AG04450 (cell line): Measurements from ENCODE around the gene COLEC12. TPM values are rescaled to one million over a fixed set of nuclear protein-coding genes. Genes with fewer than 3 reads are reported as not detected.

ENCODE experiments used
- CTCF ChIA-PET: fragments of 300-600, 350-600 bp; formaldehyde crosslinking; extraction: SDS; loops from one replicate; lab custom pipeline; 2022; ENCODE audit warnings: antibody characterized with exemption, inconsistent platforms; lab: Charles Lee
- POLR2A ChIA-PET: fragments of 350-600 bp; formaldehyde crosslinking; extraction: SDS; loops from one replicate; lab custom pipeline; 2021; ENCODE audit warnings: antibody characterized with exemption, inconsistent platforms; lab: Yijun Ruan, JAX
- DNase-seq: peaks from one replicate; pipeline ENCODE4 v3.0.0-alpha.2; 2011; ENCODE audit warnings: low read depth, low spot score
- H3K27ac ChIP-seq: one replicate; pipeline ENCODE4 v1.5.1; 2012; ENCODE audit warnings: low read depth, low read length, control low read depth
- H3K27me3 ChIP-seq: one replicate; pipeline ENCODE4 v1.6.0; 2012; ENCODE audit warnings: low read length; ENCODE audit not compliant: control insufficient read depth, insufficient read depth
- H3K4me3 ChIP-seq: 2 replicates; pipeline ENCODE4 v1.5.1; 2011; ENCODE audit warnings: mild to moderate bottlenecking, low read depth, low read length, control low read depth
- H3K9me3 ChIP-seq: 2 replicates; pipeline ENCODE4 v1.5.1; 2012; ENCODE audit warnings: low read length; ENCODE audit not compliant: control insufficient read depth, insufficient read depth
- polyA plus RNA-seq: library from polyadenylated mRNA; depleted of rRNA; stranded (reverse); fragments of >200 nt; gene quantifications from 2 replicates; pipeline ENCODE4 v1.2.3, GENCODE V29; 2011
- TF ChIP-seq, protein P1 (sequence below): IDR thresholded peaks from 2 replicates; pipeline ENCODE4 v1.5.1; 2011; ENCODE audit warnings: low read depth, low read length, control low read depth, inconsistent platforms

The COLEC12 gene
- polyA plus RNA-seq, 1 experiment: 10.9 TPM

DNA sequence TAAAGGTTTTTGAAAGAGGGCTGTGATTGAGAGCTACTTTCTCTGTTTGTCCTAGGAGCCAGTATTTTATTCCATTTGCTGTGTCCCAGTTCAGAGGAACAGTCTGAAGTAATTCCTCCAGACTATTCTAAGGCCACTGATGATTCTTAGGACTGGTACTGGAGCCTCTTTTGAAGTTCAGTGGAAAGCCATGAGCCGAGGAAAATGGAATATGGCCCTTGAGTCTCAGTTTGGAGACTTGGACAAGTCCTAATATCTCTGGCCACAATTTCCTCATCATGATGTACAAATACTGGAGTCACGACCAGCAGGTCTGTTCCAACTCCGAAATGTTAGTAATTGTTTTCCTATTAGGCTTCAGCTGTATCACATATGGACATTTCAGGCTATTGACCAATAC, 7.1 kb upstream of the COLEC12 start:
- peaks cover 28% of the 10 kb centered on the region for H3K27me3 ChIP-seq
- CTCF ChIA-PET: interaction anchor here (1.2 kb wide), 1 partner anchor 11 kb away, joined by 3 read pairs; no protein-coding TSS in a partner anchor
- no peak overlapping the region for H3K4me3 ChIP-seq
- no peak for DNase-seq
- H3K27ac ChIP-seq: no peak overlapping the region
- H3K9me3 ChIP-seq: no peaks in the 10 kb centered on the region
- TF ChIP-seq, protein P1, sequence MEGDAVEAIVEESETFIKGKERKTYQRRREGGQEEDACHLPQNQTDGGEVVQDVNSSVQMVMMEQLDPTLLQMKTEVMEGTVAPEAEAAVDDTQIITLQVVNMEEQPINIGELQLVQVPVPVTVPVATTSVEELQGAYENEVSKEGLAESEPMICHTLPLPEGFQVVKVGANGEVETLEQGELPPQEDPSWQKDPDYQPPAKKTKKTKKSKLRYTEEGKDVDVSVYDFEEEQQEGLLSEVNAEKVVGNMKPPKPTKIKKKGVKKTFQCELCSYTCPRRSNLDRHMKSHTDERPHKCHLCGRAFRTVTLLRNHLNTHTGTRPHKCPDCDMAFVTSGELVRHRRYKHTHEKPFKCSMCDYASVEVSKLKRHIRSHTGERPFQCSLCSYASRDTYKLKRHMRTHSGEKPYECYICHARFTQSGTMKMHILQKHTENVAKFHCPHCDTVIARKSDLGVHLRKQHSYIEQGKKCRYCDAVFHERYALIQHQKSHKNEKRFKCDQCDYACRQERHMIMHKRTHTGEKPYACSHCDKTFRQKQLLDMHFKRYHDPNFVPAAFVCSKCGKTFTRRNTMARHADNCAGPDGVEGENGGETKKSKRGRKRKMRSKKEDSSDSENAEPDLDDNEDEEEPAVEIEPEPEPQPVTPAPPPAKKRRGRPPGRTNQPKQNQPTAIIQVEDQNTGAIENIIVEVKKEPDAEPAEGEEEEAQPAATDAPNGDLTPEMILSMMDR: no peak
- POLR2A ChIA-PET: no interaction called here

DNA sequence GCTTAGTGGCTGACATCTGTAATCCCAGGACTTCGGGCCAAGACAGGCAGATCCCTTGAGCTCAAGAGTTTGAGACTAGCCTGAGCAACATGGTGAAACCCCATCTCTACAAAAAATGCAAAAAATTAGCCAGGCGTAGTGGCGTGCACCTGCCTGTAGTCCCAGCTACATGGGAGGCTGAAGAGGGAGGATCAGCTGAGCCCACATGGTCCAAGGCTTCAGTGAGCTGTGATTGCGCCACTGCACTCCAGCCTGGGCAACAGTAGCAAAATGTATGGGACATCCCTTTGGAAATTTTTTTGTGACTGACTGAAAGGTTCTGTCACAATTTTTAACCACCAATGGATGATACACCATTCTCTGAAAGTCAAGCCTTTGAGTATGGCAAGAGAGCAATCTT, 6.3 kb upstream of the COLEC12 start:
- Histone ChIP-seq H3K27me3 (peaks cover 29% of the 10 kb centered on the region), H3K27ac (no peak overlapping the region), H3K4me3 (no peak overlapping the region), H3K9me3 (no peaks in the 10 kb centered on the region)
- CTCF ChIA-PET: interaction anchor here (1.0 kb wide), 1 partner anchor 109 kb away, joined by 3 read pairs; no protein-coding TSS in a partner anchor
- POLR2A ChIA-PET: no interaction called here
- TF ChIP-seq, protein P1: no peak
- no peak for DNase-seq

DNA sequence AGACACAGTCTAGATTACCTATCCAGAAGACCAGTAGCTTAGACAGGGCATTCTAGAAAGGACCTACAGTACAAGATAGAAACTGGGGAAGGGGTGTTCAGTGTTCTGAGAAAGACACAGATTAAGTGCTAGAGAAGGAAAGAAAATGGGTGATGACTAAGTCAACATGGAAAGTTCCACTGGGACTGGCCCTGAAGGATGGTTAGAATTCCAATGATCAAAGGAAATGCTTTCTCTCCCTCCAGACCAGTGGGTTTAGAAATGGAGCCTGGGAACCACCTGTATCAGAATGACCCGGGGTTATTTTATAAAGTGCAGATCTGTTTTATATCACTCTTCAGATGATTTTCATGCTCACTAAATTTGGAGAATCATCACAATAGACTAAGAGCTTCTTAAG, 5.8 kb upstream of the COLEC12 start:
- ChIA-PET CTCF (interaction anchor here (1.0 kb wide), 1 partner anchor 110 kb away, joined by 3 read pairs; no protein-coding TSS in a partner anchor), POLR2A (no interaction called here)
- no peaks in the 10 kb centered on the region for H3K9me3 ChIP-seq
- H3K27me3 ChIP-seq: peaks cover 34% of the 10 kb centered on the region
- H3K27ac ChIP-seq: no peak overlapping the region
- H3K4me3 ChIP-seq: no peak overlapping the region
- TF ChIP-seq, protein P1: no peak
- DNase-seq: no peak

DNA sequence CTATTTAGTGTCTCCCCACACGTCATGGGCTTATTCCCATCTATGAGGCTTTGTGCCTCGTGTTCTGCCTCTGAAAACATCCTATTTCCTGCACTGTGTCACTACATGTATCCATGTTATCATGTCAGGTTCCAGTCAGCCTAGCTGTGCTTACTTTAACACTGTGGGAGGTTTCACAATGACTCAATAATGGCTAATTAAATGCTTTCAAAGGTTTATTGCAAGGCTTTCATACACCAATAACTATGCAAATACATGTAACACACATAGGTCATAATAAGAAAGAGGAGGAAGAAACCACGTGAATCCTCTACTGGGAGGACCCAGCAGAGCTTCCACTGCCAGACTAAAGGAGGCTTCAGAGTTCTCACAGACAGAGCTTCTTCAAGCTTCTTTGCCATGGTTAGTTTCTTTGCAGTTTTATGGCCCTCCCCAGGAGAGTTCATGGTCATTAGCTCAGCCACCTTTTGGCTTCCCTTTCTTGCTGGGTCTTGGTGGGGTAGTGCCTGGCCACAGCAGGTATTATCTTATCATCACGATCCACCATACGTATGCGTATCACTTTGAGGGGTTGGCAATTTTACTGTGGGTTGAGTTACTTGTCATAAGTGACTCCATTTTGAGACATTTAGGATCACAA, 5.1 kb upstream of the COLEC12 start:
- no peaks in the 10 kb centered on the region for H3K9me3 ChIP-seq
- H3K27ac ChIP-seq: no peak overlapping the region
- no peak for DNase-seq
- CTCF ChIA-PET: no interaction called here
- TF ChIP-seq, protein P1: no peak
- H3K4me3 ChIP-seq: no peak overlapping the region
- H3K27me3 ChIP-seq: peaks cover 39% of the 10 kb centered on the region
- POLR2A ChIA-PET: no interaction called here

DNA sequence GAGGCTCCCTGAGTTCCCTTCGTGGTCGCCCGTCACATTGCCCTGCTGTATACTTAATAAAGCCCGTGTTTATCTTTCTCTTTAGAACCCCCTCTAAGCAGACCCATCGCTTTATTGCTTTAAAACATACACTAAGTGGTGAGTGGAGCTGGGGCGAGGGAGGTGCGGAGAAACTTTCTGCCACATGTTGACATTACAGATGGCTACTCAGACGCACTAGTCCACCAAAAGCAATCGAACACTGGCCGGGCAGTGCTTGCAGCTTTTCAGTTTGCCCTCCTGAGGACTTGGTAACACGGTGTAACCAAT, 859 bp upstream of the COLEC12 start:
- Histone ChIP-seq H3K27me3 (peaks cover 41% of the 10 kb centered on the region), H3K9me3 (no peaks in the 10 kb centered on the region), H3K4me3 (no peak overlapping the region), H3K27ac (no peak overlapping the region)
- TF ChIP-seq, protein P1: no peak
- POLR2A ChIA-PET: interaction anchor here (0.9 kb wide), 1 partner anchor 23 kb away, joined by 3 read pairs; no protein-coding TSS in a partner anchor
- CTCF ChIA-PET: no interaction called here
- DNase-seq: no peak
